OCI-LY3 (cell line): ENCODE results near the gene NLRP4.

Experiments
- CTCF ChIP-seq: fragments of 200-600, 300-600 bp; sonication (generic); IDR thresholded peaks from 2 replicates; pipeline ENCODE4 v1.5.1; 2014; ENCODE audit warnings: antibody characterized with exemption, low read length, low read depth
- EZH2phosphoT487 ChIP-seq: fragments of 200-600 bp; shearing (Covaris generic); IDR thresholded peaks from 2 replicates; pipeline ENCODE4 v1.6.1; 2018; ENCODE audit warnings: antibody characterized with exemption, mixed run types, low read depth

GRCh38 chr19:55866521-55866920 is 30.2 kb downstream of the NLRP4 start:
- no peak for TF ChIP-seq CTCF
- no peak for TF ChIP-seq EZH2phosphoT487
